Endothelial cell of umbilical vein (primary cell): ENCODE results near the gene WDR31. TPM values are rescaled to one million over a fixed set of nuclear protein-coding genes. Genes with fewer than 3 reads are reported as not detected.

ENCODE experiments used
- BruUV-seq: library from RNA; stranded (reverse); fragments of 400-500 nt; replicated peaks from 2 replicates; lab custom pipeline; 2021; lab: Mats Ljungman, UMichigan
- CTCF ChIA-PET: fragments of 300-600, 350-600 bp; sonication (Branson Sonifier 250); formaldehyde crosslinking; loops from one replicate; lab custom pipeline; 2021; ENCODE audit warnings: antibody characterized with exemption, inconsistent platforms; lab: Charles Lee
- POLR2A ChIA-PET: fragments of 300-600, 350-600 bp; sonication (Branson Sonifier 250); formaldehyde crosslinking; loops from one replicate; lab custom pipeline; 2021; ENCODE audit warnings: antibody characterized with exemption, inconsistent platforms; lab: Charles Lee
- DNase-seq: peaks from one replicate; pipeline ENCODE4 v3.0.0-alpha.2; 2011; ENCODE audit warnings: low read depth, low spot score
- FAIRE-seq: peaks from 2 replicates; lab custom pipeline; 2011; peaks lifted over from hg19 to GRCh38; lab: Jason Lieb, UNC
- H2AFZ ChIP-seq: 2 replicates; pipeline ENCODE4 v1.6.0; 2012; ENCODE audit warnings: low read depth, low read length, control low read depth, inconsistent platforms
- H3K27ac ChIP-seq: 2 replicates; pipeline ENCODE4 v1.5.1; 2011; ENCODE audit warnings: low read depth, mild to moderate bottlenecking, control low read depth, low read length, moderate library complexity; ENCODE audit not compliant: insufficient read depth
- H3K27me3 ChIP-seq, 2 experiments: 2 replicates each; pipeline versions ENCODE4 v1.6.0 to v1.6.1; 2011; ENCODE audit warnings: low read length in 2 of 2, mixed read lengths in 1 of 2; ENCODE audit not compliant: control insufficient read depth in 2 of 2, insufficient read depth in 2 of 2
- H3K36me3 ChIP-seq, 2 experiments: 2 replicates in 1 of 2; 3 replicates in 1 of 2; pipeline ENCODE4 v1.5.1; 2011; ENCODE audit warnings: low read length in 2 of 2, mild to moderate bottlenecking in 1 of 2, moderate library complexity in 1 of 2; ENCODE audit not compliant: control insufficient read depth in 2 of 2, insufficient read depth in 2 of 2; ENCODE audit errors: extremely low read depth in 1 of 2
- H3K4me1 ChIP-seq: 3 replicates; pipeline ENCODE4 v1.5.1; 2011; ENCODE audit warnings: mild to moderate bottlenecking, low read length; ENCODE audit not compliant: control insufficient read depth, insufficient read depth; ENCODE audit errors: extremely low read depth
- H3K4me2 ChIP-seq: 2 replicates; pipeline ENCODE4 v1.6.1; 2011; ENCODE audit warnings: low read length, control low read depth, mixed read lengths; ENCODE audit not compliant: insufficient read depth
- H3K4me3 ChIP-seq, 3 experiments: fragments of 200-600 bp in 1 of 3; sonication (generic), shearing (Covaris generic) in 1 of 3; replicated peaks in 1 of 3; 2 replicates each; pipeline ENCODE4 v1.5.1; 2011 to 2016; ENCODE audit warnings: control low read depth in 3 of 3, low read length in 3 of 3, mild to moderate bottlenecking in 2 of 3, inconsistent platforms in 1 of 3, low read depth in 1 of 3, moderate library complexity in 1 of 3; ENCODE audit not compliant: insufficient read depth in 1 of 3
- H3K79me2 ChIP-seq: 2 replicates; pipeline ENCODE4 v1.6.0; 2012; ENCODE audit warnings: low read length, inconsistent platforms; ENCODE audit not compliant: control insufficient read depth, insufficient read depth
- H3K9ac ChIP-seq: replicated peaks from 2 replicates; pipeline ENCODE3; 2011; ENCODE audit warnings: low read length, control low read depth; ENCODE audit not compliant: insufficient read depth; ENCODE audit errors: extremely low read depth
- H3K9me1 ChIP-seq: replicated peaks from 3 replicates; pipeline ENCODE4 v1.6.0; 2011; ENCODE audit warnings: mild to moderate bottlenecking, low read length; ENCODE audit not compliant: control insufficient read depth, insufficient read depth; ENCODE audit errors: extremely low read depth
- H3K9me3 ChIP-seq: replicated peaks from 2 replicates; pipeline ENCODE4 v1.5.1; 2012; ENCODE audit warnings: low read length, inconsistent platforms; ENCODE audit not compliant: control insufficient read depth, insufficient read depth
- H4K20me1 ChIP-seq: replicated peaks from 2 replicates; pipeline ENCODE3; 2011; ENCODE audit warnings: mild to moderate bottlenecking, low read length; ENCODE audit not compliant: control insufficient read depth, insufficient read depth; ENCODE audit errors: extremely low read depth
- EZH2 ChIP-seq: IDR thresholded peaks from 2 replicates; pipeline ENCODE4 v1.6.1; 2012; ENCODE audit warnings: borderline replicate concordance, low read depth, mild to moderate bottlenecking, moderate library complexity, low read length, inconsistent platforms; ENCODE audit not compliant: severe bottlenecking
- FOS ChIP-seq: IDR thresholded peaks from 2 replicates; pipeline ENCODE4 v1.6.1; 2011; ENCODE audit warnings: mild to moderate bottlenecking, low read length, moderate library complexity, borderline replicate concordance; ENCODE audit not compliant: insufficient read depth
- GATA2 ChIP-seq: IDR thresholded peaks from 2 replicates; pipeline ENCODE4 v1.7.0; 2011; ENCODE audit warnings: low read depth, mild to moderate bottlenecking, moderate library complexity, mixed read lengths, low read length; ENCODE audit not compliant: insufficient read length, insufficient read depth
- JUN ChIP-seq: IDR thresholded peaks from 2 replicates; pipeline ENCODE4 v1.6.1; 2011; ENCODE audit warnings: borderline replicate concordance, low read depth; ENCODE audit not compliant: insufficient read length, insufficient read depth
- MYC ChIP-seq: IDR thresholded peaks from one replicate; pipeline ENCODE4 v1.6.1; 2011; ENCODE audit warnings: mild to moderate bottlenecking, low read depth, low read length
- POLR2A ChIP-seq: IDR thresholded peaks from 2 replicates; pipeline ENCODE4 v1.6.1; 2012; ENCODE audit warnings: low read depth, mild to moderate bottlenecking, control low read depth, low read length
- POLR2AphosphoS5 ChIP-seq: IDR thresholded peaks from 2 replicates; pipeline ENCODE4 v1.6.1; 2012; ENCODE audit warnings: low read depth, mild to moderate bottlenecking, control low read depth, low read length, moderate library complexity; ENCODE audit not compliant: insufficient read depth
- dilution Hi-C: fragments of 300-500 bp; cut with MboI; formaldehyde crosslinking; loops from one replicate; pipeline ENCODE4 v1.15.0; 2019; ENCODE audit warnings: low sequenced_read_pairs; ENCODE audit not compliant: extremely low pct_ligation_motif_present
- intact Hi-C: fragments of 100-400 bp; cut with micrococcal nuclease; formaldehyde crosslinking; loops from one replicate; pipeline ENCODE4 v1.10.0; 2022
- polyA plus RNA-seq, 4 experiments: library from polyadenylated mRNA; depleted of rRNA in 3 of 4; stranded (reverse) in 3 of 4; unstranded in 1 of 4; fragments of >200 nt; gene quantifications; 2 replicates each; pipeline versions ENCODE4 v1.2.1 to v1.2.3, GENCODE V29; 2011 to 2012; ENCODE audit warnings: missing spikeins in 1 of 4
- total RNA-seq: library from RNA; stranded (reverse); gene quantifications from 2 replicates; pipeline ENCODE4 v1.2.3, GENCODE V29; 2021
- TF ChIP-seq, protein P1 (sequence below), 2 donors: IDR thresholded peaks; 1 replicate in 1 of 2; 2 replicates in 1 of 2; pipeline ENCODE4 v1.5.1; 2011; ENCODE audit warnings: low read length in 2 of 2, mild to moderate bottlenecking in 2 of 2, moderate library complexity in 2 of 2, control low read depth in 1 of 2, inconsistent platforms in 1 of 2, low read depth in 1 of 2; ENCODE audit not compliant: insufficient read depth in 1 of 2; ENCODE audit errors: extremely low read depth in 1 of 2
- TF ChIP-seq, protein P2 (sequence below): IDR thresholded peaks from 2 replicates; pipeline ENCODE4 v1.6.1; 2011; ENCODE audit not compliant: insufficient read depth, insufficient read length

The WDR31 gene
- total and polyA plus RNA-seq, 2 donors (not counting 3 experiments of a cell fraction or from before 2014, with no cell fraction given) = 0.22 to 1.00 TPM

DNA sequence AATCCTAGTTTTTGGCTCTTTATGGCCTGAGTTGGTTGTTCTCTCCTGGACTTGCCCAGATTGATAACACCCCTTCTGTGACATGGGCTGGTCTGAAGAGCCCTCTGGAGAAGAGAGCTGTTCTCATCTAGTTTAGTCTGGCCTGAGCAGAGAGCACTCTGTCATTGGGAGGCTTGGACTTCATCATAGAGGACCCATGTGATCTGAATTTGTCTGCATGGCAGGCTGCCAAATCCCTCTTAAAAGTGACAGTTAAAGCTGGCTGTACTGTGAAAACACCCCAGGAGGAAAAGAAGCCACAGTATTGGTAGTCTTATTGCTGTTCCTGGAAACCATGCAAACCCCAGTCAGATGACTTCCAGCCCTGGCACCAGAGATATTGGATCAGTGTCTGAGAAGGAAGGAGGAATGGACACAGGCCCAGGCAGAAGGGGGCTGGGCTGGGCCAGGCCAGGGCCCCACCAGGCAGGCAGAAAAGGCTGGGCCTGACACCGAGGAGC is 3.7 kb upstream of the WDR31 start:
- BruUV-seq = no TSS peak

More for the DNA sequence above, 3.7 kb upstream of the WDR31 start:
- no peak overlapping the region for H3K9ac ChIP-seq
- no peak overlapping the region for H3K4me2 ChIP-seq
- CTCF ChIA-PET = no interaction called here
- H3K36me3 ChIP-seq = no peaks in the 10 kb centered on the region
- H3K27ac ChIP-seq = no peak overlapping the region
- H3K4me1 ChIP-seq = peaks cover 8% of the 10 kb centered on the region
- FAIRE-seq (no peak), DNase-seq (no peak)
- no peak overlapping the region for H2AFZ ChIP-seq
- H3K9me1 ChIP-seq = no peaks in the 10 kb centered on the region
- intact Hi-C loops = no loop called here
- no peaks in the 10 kb centered on the region for H3K9me3 ChIP-seq
- dilution Hi-C loops = no loop called here
- H3K79me2 ChIP-seq = no peaks in the 10 kb centered on the region
- POLR2A ChIA-PET = no interaction called here
- peaks cover 9 to 17% of the 10 kb centered on the region in 2 experiments for H3K27me3 ChIP-seq
- no peak overlapping the region for H3K4me3 ChIP-seq
- no peaks in the 10 kb centered on the region for H4K20me1 ChIP-seq
- TF ChIP-seq POLR2AphosphoS5 (no peak), EZH2 (no peak), JUN (no peak), POLR2A (no peak), MYC (no peak), GATA2 (no peak), FOS (no peak)
- TF ChIP-seq, protein P1, sequence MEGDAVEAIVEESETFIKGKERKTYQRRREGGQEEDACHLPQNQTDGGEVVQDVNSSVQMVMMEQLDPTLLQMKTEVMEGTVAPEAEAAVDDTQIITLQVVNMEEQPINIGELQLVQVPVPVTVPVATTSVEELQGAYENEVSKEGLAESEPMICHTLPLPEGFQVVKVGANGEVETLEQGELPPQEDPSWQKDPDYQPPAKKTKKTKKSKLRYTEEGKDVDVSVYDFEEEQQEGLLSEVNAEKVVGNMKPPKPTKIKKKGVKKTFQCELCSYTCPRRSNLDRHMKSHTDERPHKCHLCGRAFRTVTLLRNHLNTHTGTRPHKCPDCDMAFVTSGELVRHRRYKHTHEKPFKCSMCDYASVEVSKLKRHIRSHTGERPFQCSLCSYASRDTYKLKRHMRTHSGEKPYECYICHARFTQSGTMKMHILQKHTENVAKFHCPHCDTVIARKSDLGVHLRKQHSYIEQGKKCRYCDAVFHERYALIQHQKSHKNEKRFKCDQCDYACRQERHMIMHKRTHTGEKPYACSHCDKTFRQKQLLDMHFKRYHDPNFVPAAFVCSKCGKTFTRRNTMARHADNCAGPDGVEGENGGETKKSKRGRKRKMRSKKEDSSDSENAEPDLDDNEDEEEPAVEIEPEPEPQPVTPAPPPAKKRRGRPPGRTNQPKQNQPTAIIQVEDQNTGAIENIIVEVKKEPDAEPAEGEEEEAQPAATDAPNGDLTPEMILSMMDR (IDR thresholded peaks at IDR 0.05; ENCODE audit: extremely low read depth in 1 of 2, insufficient read depth in 1 of 2, low read depth in 1 of 2, low read length in 2 of 2) = no peak
- TF ChIP-seq, protein P2, sequence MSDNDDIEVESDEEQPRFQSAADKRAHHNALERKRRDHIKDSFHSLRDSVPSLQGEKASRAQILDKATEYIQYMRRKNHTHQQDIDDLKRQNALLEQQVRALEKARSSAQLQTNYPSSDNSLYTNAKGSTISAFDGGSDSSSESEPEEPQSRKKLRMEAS = no peak
